ENCODE data around the gene HMSD. TPM values are rescaled to one million over a fixed set of nuclear protein-coding genes. Genes with fewer than 3 reads are reported as not detected.

The HMSD gene
- total and polyA plus RNA-seq, 2 donors (not counting 3 experiments of a cell fraction or from before 2014, with no cell fraction given) = 0.08 TPM; not detected in 1

GRCh38 chr18:63903851-63904570 is 45.1 kb upstream of the HMSD start:
- peaks cover 0 to 4% of the 10 kb centered on the region in 2 experiments for H3K27me3 ChIP-seq (ENCODE audit: control insufficient read depth in 2 of 2, insufficient read depth in 2 of 2, low read length in 2 of 2)
- intact Hi-C loops (cut with micrococcal nuclease) = no loop called here
- FAIRE-seq (no peak), DNase-seq (ENCODE audit: low read depth, low spot score) (no peak)
- TF ChIP-seq GATA2 (IDR thresholded peaks at IDR 0.05; ENCODE audit: insufficient read depth, insufficient read length, low read depth, low read length) (no peak), EZH2 (IDR thresholded peaks at IDR 0.05; ENCODE audit: borderline replicate concordance, low read depth, low read length, severe bottlenecking) (no peak), MAX (IDR thresholded peaks at IDR 0.05; ENCODE audit: insufficient read depth, insufficient read length) (no peak), FOS (IDR thresholded peaks at IDR 0.05; ENCODE audit: borderline replicate concordance, insufficient read depth, low read length) (no peak), POLR2A (IDR thresholded peaks at IDR 0.05; ENCODE audit: low read depth, low read length) (no peak), POLR2AphosphoS5 (IDR thresholded peaks at IDR 0.05; ENCODE audit: insufficient read depth, low read depth, low read length) (no peak), CTCF (IDR thresholded peaks at IDR 0.05; ENCODE audit: extremely low read depth in 1 of 2, insufficient read depth in 1 of 2, low read depth in 1 of 2, low read length in 2 of 2) (no peak), MYC (IDR thresholded peaks at IDR 0.05; ENCODE audit: low read depth, low read length) (no peak), JUN (IDR thresholded peaks at IDR 0.05; ENCODE audit: borderline replicate concordance, insufficient read depth, insufficient read length, low read depth) (no peak)
- H3K4me3 ChIP-seq (replicated peaks in 1 of 3; ENCODE audit: insufficient read depth in 1 of 3, low read depth in 1 of 3, low read length in 3 of 3) = no peak overlapping the region
- no peak overlapping the region for H3K4me2 ChIP-seq (ENCODE audit: insufficient read depth, low read length)
- no peaks in the 10 kb centered on the region for H3K9me3 ChIP-seq (replicated peaks; ENCODE audit: control insufficient read depth, insufficient read depth, low read length)
- H4K20me1 ChIP-seq (replicated peaks; ENCODE audit: control insufficient read depth, extremely low read depth, insufficient read depth, low read length) = no peaks in the 10 kb centered on the region
- POLR2A ChIA-PET = no interaction called here
- no peak overlapping the region for H3K27ac ChIP-seq (ENCODE audit: insufficient read depth, low read depth, low read length)
- no peaks in the 10 kb centered on the region for H3K36me3 ChIP-seq (ENCODE audit: control insufficient read depth in 2 of 2, extremely low read depth in 1 of 2, insufficient read depth in 2 of 2, low read length in 2 of 2)
- no peak overlapping the region for H2AFZ ChIP-seq (ENCODE audit: low read depth, low read length)
- H3K9me1 ChIP-seq (replicated peaks; ENCODE audit: control insufficient read depth, extremely low read depth, insufficient read depth, low read length) = no peaks in the 10 kb centered on the region
- no TSS peak for BruUV-seq (replicated peaks)
- dilution Hi-C loops (cut with MboI; ENCODE audit: extremely low pct_ligation_motif_present, low sequenced_read_pairs) = no loop called here
- CTCF ChIA-PET = no interaction called here
- no peaks in the 10 kb centered on the region for H3K4me1 ChIP-seq (ENCODE audit: control insufficient read depth, extremely low read depth, insufficient read depth, low read length)
- H3K9ac ChIP-seq (replicated peaks; ENCODE audit: extremely low read depth, insufficient read depth, low read length) = no peak overlapping the region
- H3K79me2 ChIP-seq (ENCODE audit: control insufficient read depth, insufficient read depth, low read length) = no peaks in the 10 kb centered on the region
